C4-2B (cell line): ENCODE results near the gene MED19.

ENCODE experiments used
- ZFX ChIP-seq: fragments of 450-650 bp; IDR thresholded peaks from 2 replicates; pipeline ENCODE4 v1.6.1; 2017
- TF ChIP-seq, protein P1 (sequence below): fragments of 450-650 bp; conservative IDR thresholded peaks from 2 replicates; pipeline ENCODE4 v1.5.1; 2017; ENCODE audit warnings: mild to moderate bottlenecking

GRCh38 chr11:57712256-57713150, 488 bp upstream of the MED19 start, which contains the start of gene TMX2:
- TF ChIP-seq, protein P1, sequence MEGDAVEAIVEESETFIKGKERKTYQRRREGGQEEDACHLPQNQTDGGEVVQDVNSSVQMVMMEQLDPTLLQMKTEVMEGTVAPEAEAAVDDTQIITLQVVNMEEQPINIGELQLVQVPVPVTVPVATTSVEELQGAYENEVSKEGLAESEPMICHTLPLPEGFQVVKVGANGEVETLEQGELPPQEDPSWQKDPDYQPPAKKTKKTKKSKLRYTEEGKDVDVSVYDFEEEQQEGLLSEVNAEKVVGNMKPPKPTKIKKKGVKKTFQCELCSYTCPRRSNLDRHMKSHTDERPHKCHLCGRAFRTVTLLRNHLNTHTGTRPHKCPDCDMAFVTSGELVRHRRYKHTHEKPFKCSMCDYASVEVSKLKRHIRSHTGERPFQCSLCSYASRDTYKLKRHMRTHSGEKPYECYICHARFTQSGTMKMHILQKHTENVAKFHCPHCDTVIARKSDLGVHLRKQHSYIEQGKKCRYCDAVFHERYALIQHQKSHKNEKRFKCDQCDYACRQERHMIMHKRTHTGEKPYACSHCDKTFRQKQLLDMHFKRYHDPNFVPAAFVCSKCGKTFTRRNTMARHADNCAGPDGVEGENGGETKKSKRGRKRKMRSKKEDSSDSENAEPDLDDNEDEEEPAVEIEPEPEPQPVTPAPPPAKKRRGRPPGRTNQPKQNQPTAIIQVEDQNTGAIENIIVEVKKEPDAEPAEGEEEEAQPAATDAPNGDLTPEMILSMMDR: no peak
- TF ChIP-seq ZFX: no peak
